Measurements from ENCODE around the gene SMIM44. TPM values are rescaled to one million over a fixed set of nuclear protein-coding genes. Genes with fewer than 3 reads are reported as not detected.

SMIM44 gene
- total RNA-seq (2011; cell fraction: chromatin; rRNA removed; ENCODE audit: low replicate concordance): not detected in 2 replicates
- not detected in 2 replicates for total RNA-seq (2011; cell fraction: nucleolus; rRNA removed)
- not detected in 2 replicates for total RNA-seq (2011; cell fraction: nucleoplasm; rRNA removed)
- total RNA-seq (2014; rRNA removed) (not detected in 2 replicates), total RNA-seq (2014; rRNA removed; fragmentation: Illumina TruSeq; extraction: Trizol) (not detected in 2 replicates), total RNA-seq (2015; rRNA removed; fragmentation: Illumina TruSeq; extraction: Trizol) (not detected in 2 replicates), total RNA-seq (2021) (not detected in 2 replicates), polyA plus RNA-seq (2011; rRNA removed) (not detected in 2 replicates), polyA plus RNA-seq (2014; fragmentation: Illumina TruSeq; extraction: Trizol) (not detected in 2 replicates), polyA plus RNA-seq (2014; fragmentation: Nextera tagmentation; extraction: Ambion mirVana) (not detected), polyA plus RNA-seq (2014; rRNA removed) (not detected in 2 replicates), polyA minus RNA-seq (2011; rRNA and poly(A)+ RNA removed) (not detected in 2 replicates), Bru-seq, nascent RNA (not detected), BruChase-seq, experiment 1, labeled RNA remaining after a 2-hour chase (not detected), BruChase-seq, experiment 2, labeled RNA remaining after a 6-hour chase (not detected)
- not detected in 2 replicates for polyA plus RNA-seq (2011; cell fraction: cytosol; rRNA removed)
- not detected in 2 replicates for polyA plus RNA-seq (2011; cell fraction: nucleus; rRNA removed)
- not detected in 2 replicates for polyA plus RNA-seq (2012)
- not detected in 2 replicates for polyA minus RNA-seq (2011; cell fraction: cytosol; rRNA and poly(A)+ RNA removed)
- polyA minus RNA-seq (2011; cell fraction: nucleus; rRNA and poly(A)+ RNA removed): not detected in 2 replicates
- long read RNA-seq, experiment 1: 0 reads
- long read RNA-seq, experiment 2: 0 reads
- long read RNA-seq, experiment 3: 0 reads

DNA sequence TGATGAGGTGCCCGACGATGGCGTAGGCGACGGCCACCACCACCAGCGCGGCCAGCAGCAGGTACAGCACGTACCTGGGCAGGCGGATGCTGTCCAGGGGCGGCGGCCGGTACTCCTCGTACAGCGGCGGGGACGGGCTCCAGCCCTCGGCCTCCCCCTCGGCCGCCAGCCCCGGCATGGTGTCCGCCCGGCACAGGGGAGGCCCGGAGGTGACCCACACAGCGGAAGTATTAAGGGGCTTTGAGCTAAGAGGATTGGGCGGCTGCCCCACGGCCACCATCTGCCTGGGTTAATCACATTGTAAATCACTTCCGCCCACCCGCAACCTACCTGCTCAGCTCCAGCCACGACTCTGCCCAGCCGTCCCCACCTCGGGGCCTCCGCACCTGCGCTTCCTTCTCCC lies at the start of gene SMIM44:
Gene SMIM44 (minus strand): TSS at position 216 of the 403 bp plus-strand sequence. CDS start 38 bp downstream, at position 178.
- intact Hi-C loops (cut with micrococcal nuclease): no loop called here
- Histone ChIP-seq H3K4me2 (ENCODE audit: insufficient read depth, low read length) (no peak within 1 kb of the TSS), H3K27ac (ENCODE audit: extremely low read depth, low read depth, low read length) (no peak within 1 kb of the TSS), H3K4me1 (replicated peaks in 1 of 2; ENCODE audit: control insufficient read depth in 2 of 2, insufficient read depth in 2 of 2, low read length in 2 of 2) (peaks cover 7 to 41% of the 10 kb centered on the region in 2 experiments), H3K9me1 (ENCODE audit: control insufficient read depth, insufficient read depth, low read length) (no peaks in the 10 kb centered on the region), H3K79me2 (ENCODE audit: control insufficient read depth, insufficient read depth, low read length) (no peaks in the 10 kb centered on the region), H3K36me3 (ENCODE audit: control insufficient read depth, insufficient read depth, low read length) (no peaks in the 10 kb centered on the region; the same call in 2 of the 3 replicates), H3K9me3 (replicated peaks; ENCODE audit: control insufficient read depth, insufficient read depth, low read depth, low read length) (no peaks in the 10 kb centered on the region), H3K4me3 (no peak within 1 kb of the TSS), H4K20me1 (replicated peaks; ENCODE audit: control insufficient read depth, insufficient read depth, low read length) (peaks cover 8% of the 10 kb centered on the region; the same call in 1 of the 2 replicates), H2AFZ (ENCODE audit: low read depth, low read length) (no peak within 1 kb of the TSS), H3K27me3 (ENCODE audit: control insufficient read depth in 2 of 2, insufficient read depth in 2 of 2, low read length in 2 of 2) (peaks cover 21 to 27% of the 10 kb centered on the region in 2 experiments; a peak in 4 of 5 replicates), H3K9ac (ENCODE audit: insufficient read depth in 1 of 2, low read depth in 2 of 2, low read length in 2 of 2) (no peak within 1 kb of the TSS; a peak in 1 of 4 replicates)
- ChIA-PET CTCF (ENCODE audit: low intra/inter-chr PET ratio) (no interaction called here), POLR2A (interaction anchor here (0.6 kb wide), 2 partner anchors 13 to 90 kb away, joined by 3 read pairs; no protein-coding TSS in a partner anchor)
- no TSS peak for BruUV-seq (replicated peaks)
- ATAC-seq (no peak), FAIRE-seq (no peak), DNase-seq (ENCODE audit: extremely low read depth in 1 of 4, low spot score in 3 of 4) (no peak)
- in situ Hi-C loops (cut with MboI): no loop called here
- WGBS (ENCODE audit: insufficient coverage, low coverage, missing lambda C conversion rate): 16% methylated on average over 24 of the region's 33 CpGs
- TF ChIP-seq NFIX (CRISPR knock-in tag; IDR thresholded peaks at IDR 0.05; ENCODE audit: low read depth): no peak
- no peak for TF ChIP-seq ZNF174 (CRISPR knock-in tag; IDR thresholded peaks at IDR 0.05)
- no peak for TF ChIP-seq ZBTB49 (CRISPR knock-in tag; IDR thresholded peaks at IDR 0.05; ENCODE audit: borderline replicate concordance)
- TF ChIP-seq RHOXF2B (CRISPR knock-in tag; conservative IDR thresholded peaks at IDR 0.05): no peak
- TF ChIP-seq ZNF263 (CRISPR knock-in tag; IDR thresholded peaks at IDR 0.05; ENCODE audit: borderline replicate concordance): no peak
- no peak for TF ChIP-seq BHLHE40 (IDR thresholded peaks at IDR 0.05; ENCODE audit: low read length)
- no peak for TF ChIP-seq PRDM10 (IDR thresholded peaks at IDR 0.05; ENCODE audit: partially characterized antibody)
- no peak for TF ChIP-seq HLTF (IDR thresholded peaks at IDR 0.05)
- TF ChIP-seq ELF2 (CRISPR knock-in tag; IDR thresholded peaks at IDR 0.05): no peak
- TF ChIP-seq GATAD2A (IDR thresholded peaks at IDR 0.05): no peak
- TF ChIP-seq DACH1 (IDR thresholded peaks at IDR 0.05; ENCODE audit: partially characterized antibody): no peak
- no peak for TF ChIP-seq THAP7 (CRISPR knock-in tag; IDR thresholded peaks at IDR 0.05)

All from K562 (cell line).